ENCODE measurements around the gene NUP62.
"Not testable (repeated sequence)": the region's sequence is repeated elsewhere in the genome, so short reads cannot be mapped to it uniquely, and the experiment has no call there.

Gene NUP62

DNA sequence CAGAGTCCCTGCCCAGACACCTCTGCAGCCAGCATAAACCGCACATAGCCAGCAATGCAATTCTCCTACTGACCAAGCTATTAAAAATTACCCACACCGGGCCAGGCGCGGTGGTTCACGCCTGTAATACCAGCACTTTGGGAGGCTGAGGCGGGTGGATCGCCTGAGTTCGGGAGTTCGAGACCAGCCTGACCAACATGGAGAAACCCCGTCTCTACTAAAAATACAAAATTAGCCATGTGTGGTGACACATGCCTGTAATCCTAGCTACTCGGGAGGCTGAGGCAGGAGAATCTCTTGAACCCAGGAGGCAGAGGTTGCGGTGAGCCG, 4.5 kb downstream of the NUP62 start:
- DNase-seq, result not testable (repeated sequence)

DNA sequence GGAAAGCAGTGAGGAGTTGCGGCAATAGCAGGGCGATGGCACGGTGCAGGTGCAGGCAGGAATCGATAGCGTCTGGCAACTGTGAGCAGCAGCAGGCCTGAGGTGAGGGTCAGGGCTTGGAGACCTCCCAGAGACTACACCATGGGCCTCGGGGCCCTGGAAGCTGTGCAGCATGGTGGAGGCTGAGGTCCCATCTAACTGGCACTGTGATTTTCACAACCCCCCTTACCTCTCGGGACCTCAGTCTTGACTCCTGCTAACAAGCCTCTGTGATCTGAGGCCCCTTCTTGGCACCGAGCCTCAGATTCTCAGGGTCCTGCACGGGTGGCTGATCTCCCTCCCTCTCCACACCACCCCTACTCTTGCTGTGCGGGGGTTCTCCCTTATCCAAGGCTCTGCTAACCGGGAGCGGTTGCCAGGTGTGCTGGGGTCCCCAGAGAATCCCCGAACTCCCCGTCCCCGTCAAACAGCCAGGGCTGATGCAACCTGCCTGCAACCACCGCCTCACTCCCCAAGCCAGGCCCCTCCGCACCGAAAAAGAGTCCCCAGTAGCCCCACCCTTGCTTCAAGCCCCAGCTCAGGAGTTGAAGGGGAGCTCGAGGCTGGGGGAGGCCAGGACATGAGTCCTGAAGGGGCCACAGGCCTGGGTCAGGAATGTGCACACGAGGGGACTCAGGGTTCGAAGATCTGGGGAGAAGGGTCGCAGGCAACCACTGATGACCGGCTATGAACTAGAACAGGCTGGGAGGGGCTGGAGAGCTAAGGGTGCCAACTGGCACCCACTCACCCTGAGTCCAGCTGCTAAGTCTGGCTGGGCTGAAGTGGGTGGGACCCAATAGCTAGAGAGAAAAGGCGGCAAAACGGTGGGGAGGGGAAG, 5.1 kb downstream of the NUP62 start:
- DNase-seq, result no peak

DNA sequence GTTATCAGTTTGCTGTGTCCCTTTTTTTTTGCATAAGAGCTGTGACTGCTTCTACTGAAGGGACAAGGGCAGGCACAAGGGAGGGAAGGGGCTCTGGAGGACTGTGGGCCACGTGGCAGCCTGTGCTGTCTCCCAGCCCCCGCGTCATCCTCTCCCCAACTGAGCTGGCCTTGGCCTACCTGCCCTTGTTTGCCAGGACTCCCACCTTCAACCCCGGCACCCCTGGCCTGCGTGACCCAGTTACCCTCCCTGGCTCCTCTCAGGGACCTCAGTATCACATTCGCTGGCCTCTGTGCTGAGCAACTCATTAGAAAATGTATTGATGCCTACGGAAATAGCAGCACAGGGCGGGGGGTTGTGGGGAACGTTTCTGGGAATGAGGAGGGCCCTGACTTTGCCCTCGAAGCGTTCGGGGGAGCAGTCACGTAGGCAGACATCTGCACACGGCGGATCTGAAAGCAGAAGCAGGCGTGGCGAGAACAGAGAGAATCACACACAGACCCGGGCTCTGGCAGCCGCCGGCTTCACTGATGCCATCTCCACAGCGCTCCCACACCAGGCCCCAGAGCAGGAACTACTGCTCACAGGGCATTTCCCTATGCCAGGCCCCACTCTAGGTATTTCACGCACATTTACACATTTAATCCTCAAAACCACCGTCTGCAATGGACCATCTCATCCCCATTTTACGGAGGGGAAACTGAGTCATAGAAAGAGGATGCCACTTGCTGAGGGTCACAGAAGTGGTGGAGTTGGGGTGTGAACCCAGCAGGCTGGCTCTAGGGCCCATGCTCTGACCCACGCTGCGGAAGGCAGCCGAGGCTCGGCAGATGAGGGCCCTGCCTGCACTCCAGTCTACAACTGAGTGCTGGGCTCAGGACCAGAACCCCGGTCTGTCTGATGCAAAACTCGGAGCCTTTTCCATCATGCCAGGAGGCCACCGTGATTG, 6.0 kb downstream of the NUP62 start:
- no peak for DNase-seq

DNA sequence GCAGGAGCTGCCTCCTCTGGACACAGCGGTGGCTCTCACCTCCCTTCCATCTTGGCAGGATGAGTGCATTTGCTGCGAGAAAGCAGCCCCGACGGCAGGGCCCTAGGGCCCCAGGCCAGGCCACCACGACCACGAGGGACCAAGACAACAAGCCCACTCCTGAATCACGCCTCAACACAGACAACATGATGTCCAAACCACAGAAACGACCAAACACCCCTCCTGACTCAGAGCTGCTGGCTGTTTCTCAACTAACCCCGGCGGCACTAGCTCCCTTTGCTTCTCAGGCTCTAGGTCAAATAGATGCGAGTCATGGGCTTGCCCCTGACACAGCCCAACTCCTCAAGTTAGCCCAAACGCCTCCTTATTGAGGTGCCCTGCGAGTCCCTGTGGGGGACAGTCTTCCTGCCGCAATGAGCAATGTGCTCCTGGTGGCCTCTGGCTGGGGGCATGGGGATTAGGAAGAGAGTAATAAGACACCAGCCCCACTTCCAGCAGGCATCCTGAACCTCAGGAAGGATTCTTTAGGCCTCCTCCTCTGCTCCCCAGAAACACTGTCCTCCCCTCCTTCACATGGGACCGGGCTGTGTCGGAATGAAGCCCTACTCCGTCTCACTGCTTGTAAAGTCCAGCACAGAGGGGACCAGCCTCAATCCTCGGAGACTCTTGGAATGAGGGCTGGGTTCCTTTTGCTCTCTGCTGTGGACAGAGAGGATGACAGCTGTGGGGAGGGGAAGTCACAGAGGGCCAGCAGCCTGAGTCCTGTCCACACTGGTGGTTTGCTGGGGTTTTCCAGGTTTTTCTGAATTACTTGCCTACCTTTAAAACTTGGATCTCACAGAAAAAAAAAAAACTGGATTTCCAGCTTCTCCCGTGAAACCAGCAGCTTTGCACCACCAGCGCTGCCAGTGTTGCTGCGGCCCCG, 7.2 kb downstream of the NUP62 start:
- DNase-seq, result no peak

DNA sequence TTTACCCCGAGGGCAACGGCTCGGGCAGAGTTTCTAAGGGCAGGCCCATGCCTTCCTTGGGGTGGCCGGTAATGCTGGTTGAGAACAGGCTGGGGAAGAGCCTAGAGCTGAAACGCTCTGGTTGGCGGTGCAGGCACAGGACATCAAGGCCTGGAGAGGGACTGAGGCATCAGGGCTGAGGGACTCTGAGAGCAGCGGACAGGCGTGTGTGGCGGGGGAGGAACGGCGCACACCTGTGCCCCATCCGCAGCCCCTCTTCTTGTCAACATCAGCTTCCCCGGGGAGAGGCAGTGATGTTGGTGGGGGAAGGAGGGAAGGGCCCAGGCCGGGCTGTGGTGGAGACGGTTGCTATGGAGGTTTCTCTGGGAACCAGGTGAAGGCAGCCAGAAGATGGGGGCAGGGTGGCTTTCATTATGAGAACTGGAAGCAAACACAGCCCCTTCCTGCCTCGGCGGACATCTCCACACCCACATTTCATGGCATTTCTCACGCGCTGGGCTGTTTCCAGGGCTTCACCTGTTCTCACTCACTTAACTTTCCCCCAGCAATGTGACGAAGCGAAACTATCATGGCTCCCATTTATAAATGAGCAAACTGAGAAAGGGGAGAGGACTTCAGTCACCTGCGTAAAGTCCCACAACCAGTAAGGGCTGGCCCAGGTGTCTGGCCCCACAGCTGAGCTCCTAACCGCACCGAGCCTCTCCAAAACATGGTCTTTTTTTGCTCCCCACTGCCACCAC, 8.5 kb downstream of the NUP62 start:
- DNase-seq, result no peak

DNA sequence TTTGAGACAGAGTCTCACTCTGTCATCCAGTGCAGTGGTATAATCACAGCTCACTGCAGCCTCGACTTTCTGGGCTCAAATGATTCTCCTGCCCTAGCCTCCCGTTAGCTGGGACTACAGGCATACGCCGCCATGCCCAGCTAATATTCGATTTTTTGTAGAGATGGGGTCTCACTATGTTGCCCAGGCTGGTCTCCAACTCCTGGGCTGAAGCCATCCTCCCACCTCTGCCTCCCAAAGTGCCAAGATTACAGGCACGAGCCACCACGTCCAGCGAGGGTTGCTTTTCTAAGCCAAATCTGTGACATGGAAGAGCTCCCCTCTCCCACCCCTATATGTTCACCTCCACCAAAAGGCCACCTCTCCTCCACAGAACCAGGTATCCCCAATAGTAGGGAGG, 11.2 kb downstream of the NUP62 start:
- no peak for DNase-seq

DNA sequence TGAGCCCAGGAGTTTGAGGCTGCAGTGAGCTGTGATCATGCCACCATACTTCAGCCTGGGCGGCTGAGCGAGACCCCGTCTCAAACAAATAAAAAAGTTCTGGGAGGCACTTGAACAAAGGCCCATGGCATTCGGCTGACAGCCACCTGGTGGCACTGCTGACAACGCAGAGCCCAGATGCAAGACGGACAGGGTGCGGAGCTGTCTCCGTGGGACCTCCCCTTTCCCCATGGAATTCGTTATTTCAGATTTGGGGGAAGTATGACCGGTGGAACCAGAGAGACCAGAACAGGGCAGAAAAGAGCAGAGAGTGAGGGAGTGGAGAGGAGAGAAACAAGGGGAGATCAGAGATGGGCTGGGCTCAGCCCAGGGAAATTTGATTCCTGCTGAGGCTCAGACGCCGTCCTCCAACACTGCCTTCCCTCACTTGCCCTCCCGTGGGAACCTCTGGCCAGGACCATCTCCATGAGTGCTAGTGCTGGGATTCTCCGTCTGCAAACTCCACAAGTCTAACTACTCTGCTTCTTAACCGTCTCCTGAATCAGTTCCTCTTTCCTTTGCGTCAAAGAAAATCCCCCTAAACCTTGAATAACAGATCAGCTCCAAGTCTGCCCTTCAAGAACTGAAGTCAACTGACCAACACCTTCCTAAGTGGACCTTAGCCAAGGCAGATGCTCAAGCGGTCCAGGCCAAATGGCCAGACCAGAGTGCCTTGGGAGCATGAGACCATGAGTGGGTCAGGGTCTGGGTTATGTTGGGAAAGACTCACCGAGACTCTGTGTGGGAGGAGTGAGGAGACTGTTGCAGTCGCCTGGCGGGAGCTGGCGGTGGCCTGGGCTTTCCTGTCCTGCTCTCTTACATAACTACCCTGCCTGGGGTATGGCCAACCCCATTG, 12.2 kb downstream of the NUP62 start:
- DNase-seq, result no peak

DNA sequence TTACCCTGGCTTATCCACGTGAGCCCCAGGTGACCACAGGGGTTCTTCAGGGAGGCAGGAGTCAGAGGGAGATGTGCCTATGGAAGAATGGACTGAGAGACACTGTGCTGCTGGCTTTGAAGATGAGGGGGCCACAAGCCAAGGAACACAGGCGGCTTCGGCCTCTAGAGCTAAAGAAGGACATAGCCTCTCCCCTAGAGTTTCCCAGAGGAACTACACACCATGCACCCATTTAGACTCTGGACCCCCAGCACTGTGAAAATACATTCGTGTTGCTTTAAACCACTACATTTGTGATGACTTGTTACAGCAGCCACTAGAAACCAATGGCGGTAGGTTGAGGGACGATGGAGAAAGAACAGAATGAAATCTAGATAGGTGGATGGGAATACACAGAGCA, 14.0 kb downstream of the NUP62 start:
- DNase-seq, result no peak

DNA sequence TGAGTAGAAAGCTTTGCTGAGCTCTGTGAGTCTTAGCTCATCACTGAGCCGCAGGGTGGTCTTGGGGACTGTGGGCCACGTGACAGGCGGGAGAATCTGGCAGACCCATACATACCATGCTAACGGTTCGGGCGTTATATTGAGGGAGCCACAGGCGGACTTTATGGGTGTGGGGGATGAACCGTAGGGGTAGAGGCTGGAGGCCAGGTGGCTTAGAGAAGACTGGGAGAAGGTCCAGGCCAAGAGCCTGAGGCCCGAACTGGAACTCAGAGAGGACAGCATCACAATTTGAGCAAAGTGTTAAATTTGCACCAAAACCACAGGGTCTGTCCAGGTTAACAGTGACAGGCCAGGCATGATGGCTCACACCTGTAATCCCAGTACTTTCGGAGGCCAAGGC, 15.6 kb downstream of the NUP62 start:
- DNase-seq, result no peak

DNA sequence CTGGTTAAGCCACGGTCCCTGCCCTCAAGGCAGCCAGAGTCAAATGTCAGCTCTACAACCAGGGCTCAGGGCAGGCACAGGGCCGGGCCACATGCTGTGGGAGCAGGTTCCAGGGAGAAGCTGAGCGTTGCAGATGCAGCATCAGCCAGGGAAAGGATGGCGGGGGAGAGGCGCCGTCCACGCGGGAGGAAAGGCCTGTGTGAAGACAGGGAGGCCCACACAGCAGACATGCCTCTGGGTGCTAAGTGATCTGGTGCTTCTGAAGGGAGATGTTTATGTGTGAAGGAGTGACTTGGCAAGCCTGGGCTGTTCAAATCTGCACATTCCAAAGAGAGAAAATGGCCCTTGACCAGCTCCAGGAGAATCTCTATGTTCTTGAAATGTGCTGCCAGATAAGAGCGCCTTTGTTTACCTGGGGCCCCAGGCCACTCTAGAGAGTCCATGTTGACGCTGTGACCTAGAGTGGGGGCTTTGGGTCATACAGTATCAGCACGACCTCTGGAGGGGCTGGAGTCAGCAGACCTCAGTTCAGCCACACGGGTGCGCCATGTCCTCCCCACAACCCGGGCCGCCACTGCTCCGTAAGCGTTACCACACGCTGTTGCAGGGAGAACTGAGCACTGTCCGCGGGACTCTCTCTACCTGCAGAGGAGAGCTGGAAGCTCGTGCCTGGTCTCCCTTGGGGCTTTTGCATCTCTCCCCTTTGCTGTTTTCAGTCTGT, 16.2 kb downstream of the NUP62 start:
- no peak for DNase-seq

DNA sequence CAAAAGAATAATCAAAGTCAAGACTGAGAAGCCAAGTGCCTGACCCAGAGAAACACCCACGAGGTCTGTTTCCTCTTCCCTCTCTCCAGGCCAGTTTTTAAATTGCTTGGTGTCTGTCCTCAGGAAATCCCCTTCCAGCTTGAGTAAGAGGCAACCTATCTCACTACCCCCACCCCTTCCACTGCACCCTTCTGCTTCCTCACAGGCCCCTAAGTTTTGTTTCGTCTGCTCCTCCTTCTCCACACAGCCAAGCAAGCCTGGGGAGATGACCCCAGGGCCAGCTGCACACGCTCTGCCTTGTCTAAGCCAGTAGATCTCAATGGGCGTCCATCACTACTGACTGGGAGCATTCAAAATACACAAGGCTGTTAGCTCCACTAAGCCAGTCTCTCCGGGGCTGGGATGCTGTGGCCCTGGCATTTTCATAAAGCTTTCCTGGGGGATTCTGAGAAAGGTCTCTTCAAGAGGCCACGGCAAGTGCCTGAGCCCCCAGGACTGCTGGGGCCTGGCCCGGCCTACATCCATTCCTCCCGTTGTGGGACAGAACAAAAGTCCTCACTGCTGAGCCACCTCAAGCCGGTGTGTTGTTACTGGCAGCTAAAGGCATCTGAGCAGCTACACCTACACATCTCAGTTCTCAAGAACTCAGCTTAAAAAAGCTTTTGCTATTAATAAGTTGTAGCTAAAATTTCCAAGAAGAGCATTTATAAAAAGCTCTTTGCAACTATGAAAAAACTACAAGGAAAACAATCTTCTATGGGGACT, 17.7 kb downstream of the NUP62 start:
- DNase-seq, result peak; percentile 24 to 38

DNA sequence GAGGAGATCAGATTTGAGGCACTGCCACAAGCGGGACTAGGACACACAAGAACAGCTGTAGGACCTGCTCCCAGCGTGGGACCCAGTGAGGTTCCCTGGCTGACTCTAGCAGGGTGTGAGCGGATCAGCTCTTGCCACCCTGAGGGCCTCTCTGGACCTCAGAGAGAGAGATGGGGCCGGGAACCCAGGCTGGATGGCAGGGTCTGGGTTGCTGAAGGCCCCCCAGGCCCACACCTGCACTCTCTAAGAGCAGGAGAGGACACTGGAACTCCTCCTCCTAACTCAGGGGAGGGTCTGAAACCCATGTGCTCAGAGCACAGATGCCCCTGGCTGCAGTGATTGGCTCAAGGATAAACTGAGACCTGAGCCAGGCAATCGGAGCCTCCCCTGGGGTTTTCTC, 19.1 kb downstream of the NUP62 start:
- no peak for DNase-seq

DNA sequence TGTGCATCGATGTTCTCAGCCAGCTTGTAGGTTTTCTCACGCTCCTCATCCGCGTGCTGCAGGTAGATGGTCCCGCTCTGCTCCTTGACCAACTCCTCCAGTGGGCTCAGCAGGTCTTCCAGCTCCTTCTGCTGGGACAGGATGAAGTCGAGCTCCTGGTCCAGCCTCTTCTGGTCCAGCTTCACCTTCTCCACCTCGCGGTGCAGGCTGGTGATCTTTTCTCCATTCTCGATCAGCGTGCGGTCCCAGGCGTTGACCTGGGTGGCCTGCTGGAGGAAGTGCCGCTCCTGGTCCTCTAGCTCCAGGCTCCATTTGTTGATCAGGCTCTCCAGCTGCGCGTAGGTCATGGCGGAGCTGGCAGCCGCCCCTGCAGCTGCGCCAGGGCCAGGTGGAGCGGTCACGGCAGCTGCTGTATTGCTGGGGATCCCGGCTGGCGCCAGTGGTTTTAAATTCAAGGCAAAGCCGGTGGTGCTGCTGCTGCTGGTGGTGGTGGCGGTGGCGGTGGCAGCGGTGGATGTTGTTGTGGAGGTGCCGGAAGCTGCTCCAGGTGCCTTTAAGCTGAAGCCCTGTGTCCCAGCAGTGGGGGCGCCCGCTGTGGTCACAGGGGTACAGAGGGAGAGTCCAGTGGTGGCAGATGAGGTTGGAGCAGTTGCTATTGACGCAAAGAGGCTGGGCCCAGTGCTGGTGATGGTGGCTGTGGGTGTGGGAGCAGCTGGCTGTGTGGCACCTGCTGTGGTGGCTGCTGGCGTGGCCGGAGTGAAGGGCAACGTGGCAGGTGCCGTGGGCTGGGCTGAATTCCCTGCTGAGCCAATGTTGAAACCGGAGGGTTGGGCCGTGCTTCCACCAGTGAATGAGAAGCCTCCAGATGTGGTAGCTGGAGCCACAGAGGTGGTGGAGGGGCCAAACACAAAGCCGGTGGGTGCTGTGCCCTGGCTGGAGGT, 20.6 kb downstream of the NUP62 start:
- DNase-seq, result no peak

DNA sequence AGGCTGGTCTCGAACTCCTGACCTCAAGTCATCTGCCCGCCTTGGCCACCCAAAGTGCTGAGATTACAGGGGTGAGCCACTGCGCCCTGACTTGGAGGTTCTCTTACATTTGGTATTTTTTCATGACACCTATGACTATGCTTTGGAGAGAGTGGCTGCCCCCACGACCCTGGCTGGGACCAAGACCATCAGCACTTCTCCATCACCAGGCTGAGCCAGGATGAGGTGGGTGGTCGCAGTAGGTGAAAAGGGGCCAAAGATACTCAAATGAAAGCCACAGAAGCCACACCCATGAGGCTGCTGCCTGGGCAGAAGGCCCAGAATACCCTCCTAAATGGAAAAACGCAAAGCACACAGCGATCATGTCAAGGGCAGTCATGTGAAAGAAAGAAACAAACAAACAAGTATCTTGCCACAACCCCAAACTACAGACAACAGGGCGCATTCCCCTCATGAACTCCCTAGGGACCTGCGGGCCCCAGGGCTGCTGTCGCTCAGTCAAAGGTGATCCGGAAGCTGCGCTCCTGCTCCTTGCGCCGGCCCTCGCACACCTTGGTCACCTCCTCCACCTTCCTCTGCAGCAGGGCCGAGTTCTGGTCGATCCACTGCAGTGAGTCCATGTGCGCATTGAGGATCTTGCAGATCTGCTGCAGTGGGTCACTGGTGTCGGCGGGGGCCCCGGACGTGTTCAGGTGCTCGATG, 21.4 kb downstream of the NUP62 start:
- no peak for DNase-seq

DNA sequence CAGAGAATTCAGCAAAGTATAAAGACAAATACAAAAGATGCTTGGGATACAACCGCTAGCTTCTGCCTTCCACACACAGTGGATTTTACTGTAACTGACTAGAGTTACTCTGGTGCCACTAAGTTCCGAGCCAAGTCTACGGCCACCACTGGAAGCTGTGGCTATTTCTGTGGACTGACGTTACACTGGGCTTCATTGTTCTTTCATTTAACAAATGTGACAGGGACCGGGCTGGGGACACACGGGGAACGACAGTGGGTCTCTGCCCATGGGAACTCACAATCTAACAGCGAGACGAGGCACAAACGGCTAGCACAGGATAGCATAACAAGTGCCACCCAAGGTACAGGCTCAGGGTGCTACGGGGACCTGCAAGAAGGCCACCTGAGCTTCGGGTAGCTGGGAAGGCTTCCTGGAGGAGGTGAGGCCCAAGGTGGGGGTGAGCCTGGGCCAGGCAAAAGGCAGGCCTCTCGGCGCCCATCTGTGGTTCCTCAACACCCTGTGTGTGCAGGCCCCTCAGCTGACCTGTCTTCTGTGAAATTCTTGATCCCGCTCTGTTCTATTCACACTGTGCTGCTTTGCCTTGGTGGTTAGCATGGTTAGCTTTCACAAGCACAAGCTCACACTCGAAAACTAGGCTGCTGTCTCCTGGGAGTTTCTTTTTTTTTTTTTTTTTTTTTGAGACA, 22.3 kb downstream of the NUP62 start:
- no peak for DNase-seq

DNA sequence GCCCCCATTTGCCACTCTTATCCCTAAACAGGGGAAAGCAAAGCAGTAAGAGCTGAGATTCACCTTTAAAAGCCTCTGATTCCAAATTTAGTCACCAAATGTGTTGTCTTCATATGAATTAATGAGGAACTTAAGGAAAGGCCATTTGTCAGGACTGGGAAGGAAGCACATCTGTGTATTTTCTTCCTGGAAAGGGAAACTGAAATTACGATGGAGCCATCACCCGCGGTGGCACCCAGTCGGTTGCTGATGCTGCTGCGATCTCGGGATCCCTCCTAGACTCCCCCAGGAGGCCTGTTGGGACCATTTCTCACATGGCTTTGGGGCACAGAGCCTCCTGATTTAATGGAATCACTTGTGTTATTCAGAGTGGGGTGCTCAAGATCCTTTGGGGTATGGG, 25.2 kb downstream of the NUP62 start:
- DNase-seq, result no peak

Measured in AML-193 (cell line).